ENCODE results near the gene DNAH6.
"Not testable (repeated sequence)": the region's sequence is repeated elsewhere in the genome, so short reads cannot be mapped to it uniquely, and the experiment has no call there.

Gene DNAH6

DNA sequence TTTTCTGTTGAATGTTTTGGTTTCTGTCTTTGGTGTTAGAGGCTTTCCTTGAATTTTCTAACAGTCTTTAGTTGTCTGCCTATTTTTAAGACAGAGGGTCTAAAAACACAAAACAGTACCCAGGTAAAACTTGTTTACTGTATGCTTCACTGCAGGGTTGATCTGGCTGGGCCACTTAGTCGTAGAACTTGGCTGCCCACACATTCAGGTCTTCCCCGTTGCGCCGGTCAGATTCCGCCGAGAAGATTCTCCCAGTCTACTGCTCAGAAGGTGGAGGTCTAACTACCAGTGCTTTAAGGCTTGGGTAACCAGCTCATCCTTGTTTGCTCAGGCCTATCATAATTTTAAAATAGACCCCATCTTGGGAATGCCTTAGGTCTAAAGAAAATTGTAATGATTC is 24.6 kb upstream of the DNAH6 start:
- peaks cover 1% of the 10 kb centered on the region for H3K36me3 Mint-ChIP-seq
- peaks cover 11% of the 10 kb centered on the region for H3K4me1 Mint-ChIP-seq
- H3K27ac Mint-ChIP-seq: no peak overlapping the region
- no peaks in the 10 kb centered on the region for H3K27me3 Mint-ChIP-seq
- H3K4me3 Mint-ChIP-seq: no peak overlapping the region
- no peaks in the 10 kb centered on the region for H3K9me3 Mint-ChIP-seq

DNA sequence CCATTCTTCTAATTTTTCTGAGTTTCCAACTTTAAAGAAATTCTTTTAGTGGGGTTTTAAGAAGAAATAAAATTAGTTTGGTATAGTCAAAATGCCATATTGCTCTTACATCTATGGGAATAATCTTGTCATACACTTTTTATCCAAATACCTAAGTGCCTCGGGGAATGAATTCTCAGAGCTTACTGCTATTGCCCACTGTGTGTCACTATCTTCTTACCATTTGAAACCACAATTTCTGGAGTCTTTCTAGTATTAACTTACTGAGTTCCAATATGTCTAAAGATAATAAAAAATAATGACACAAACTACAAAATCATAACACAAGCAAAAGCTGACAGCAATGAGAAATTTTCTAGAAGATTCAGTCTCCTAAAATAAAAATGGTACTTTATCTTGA is 23.7 kb upstream of the DNAH6 start:
- H3K36me3 Mint-ChIP-seq: peaks cover 1% of the 10 kb centered on the region
- no peak overlapping the region for H3K27ac Mint-ChIP-seq
- no peaks in the 10 kb centered on the region for H3K9me3 Mint-ChIP-seq
- no peak overlapping the region for H3K4me3 Mint-ChIP-seq
- no peaks in the 10 kb centered on the region for H3K27me3 Mint-ChIP-seq
- peaks cover 15% of the 10 kb centered on the region for H3K4me1 Mint-ChIP-seq

DNA sequence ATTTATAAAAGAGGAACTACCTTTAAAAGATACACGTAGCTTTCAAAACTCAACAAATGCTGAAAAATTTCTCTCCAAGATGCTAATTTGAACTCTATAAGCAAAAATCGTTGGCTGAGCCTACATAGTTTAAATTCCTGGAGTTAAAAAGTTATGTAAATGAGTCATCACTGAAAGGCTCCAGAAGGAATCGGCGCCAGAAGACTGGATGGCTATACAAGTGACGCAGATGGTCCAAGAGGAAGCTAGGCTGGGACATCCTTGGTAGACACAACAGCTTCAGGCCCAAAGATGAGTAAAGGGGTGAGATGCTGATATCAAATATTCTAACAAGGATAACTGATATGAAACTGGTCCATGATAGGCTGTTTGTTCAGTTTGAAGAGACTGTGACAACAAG is 22.8 kb upstream of the DNAH6 start:
- Mint-ChIP-seq H3K36me3 (peaks cover under 1% of the 10 kb centered on the region), H3K27me3 (no peaks in the 10 kb centered on the region), H3K4me3 (no peak overlapping the region), H3K27ac (no peak overlapping the region), H3K9me3 (no peaks in the 10 kb centered on the region), H3K4me1 (peaks cover 24% of the 10 kb centered on the region)

DNA sequence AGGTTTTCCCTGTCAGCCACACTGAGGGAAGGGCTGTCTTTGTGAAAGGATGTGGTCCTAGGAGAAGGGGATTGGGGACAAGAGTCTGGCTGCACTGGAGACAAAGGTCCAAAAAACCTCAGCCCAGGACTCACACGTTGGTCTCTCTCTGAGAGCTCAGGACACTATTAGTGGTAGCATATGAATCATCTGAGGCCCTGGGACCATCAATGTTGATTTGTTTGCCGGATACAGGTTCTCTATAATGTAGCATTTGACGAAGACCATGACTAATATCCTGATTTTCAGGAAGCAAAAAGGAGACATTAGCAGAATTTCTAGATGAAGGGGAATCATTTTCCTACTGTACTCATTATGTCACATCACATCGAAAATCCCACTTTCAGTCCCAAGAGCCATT is 22.2 kb upstream of the DNAH6 start:
- no peaks in the 10 kb centered on the region for H3K9me3 Mint-ChIP-seq
- no peak overlapping the region for H3K27ac Mint-ChIP-seq
- H3K4me1 Mint-ChIP-seq: peaks cover 27% of the 10 kb centered on the region
- H3K4me3 Mint-ChIP-seq: no peak overlapping the region
- no peaks in the 10 kb centered on the region for H3K27me3 Mint-ChIP-seq
- H3K36me3 Mint-ChIP-seq: no peaks in the 10 kb centered on the region

DNA sequence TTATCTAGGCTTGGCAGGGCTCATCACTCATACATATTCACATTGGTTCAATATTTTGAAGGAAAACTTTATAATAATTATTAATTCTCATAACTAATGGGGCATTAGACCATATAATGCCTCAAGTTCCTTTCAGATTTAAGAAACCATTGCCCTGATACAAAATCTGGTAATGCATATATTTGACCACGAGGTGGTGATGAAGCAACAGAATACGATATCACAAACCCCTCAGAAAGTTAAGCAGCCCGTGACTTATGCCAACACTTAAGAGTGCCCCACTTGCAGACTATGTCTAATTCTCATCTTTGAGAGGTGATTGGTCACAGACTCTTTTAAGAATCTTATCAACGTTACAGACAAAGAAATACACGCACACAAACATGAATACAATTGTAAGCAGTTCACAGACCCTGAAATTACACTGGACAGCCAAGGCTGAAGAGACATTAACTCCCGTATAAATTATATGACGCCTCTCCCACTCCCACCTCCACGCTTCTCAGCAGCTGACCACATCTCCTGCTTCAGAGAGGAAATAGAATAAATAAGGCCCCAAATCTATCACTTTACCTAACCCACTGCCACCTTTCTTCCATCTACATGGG is 20.7 kb upstream of the DNAH6 start:
- no peaks in the 10 kb centered on the region for H3K36me3 Mint-ChIP-seq
- H3K27me3 Mint-ChIP-seq: no peaks in the 10 kb centered on the region
- H3K27ac Mint-ChIP-seq: peak overlapping the region; percentile 77
- H3K4me1 Mint-ChIP-seq: peaks cover 26% of the 10 kb centered on the region
- peak overlapping the region; percentile 36 for H3K4me3 Mint-ChIP-seq
- H3K9me3 Mint-ChIP-seq: no peaks in the 10 kb centered on the region

DNA sequence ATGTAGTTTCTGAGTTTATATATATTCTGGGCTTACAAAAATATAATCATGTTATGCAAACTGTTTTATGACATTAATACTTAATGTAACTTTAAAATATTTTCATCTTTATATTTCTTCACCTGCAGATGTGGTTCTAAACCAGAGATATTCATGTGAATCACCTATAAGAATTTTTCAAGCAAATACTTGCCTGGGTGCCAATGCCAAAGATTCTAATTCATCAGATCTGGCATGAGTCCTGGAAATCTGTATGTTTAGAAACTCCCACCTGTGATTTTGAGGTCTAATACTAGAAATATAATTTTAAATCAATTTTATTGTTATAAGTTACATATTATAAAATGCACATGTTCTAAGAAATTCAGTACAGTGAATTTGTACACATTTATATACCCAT is 19.9 kb upstream of the DNAH6 start:
- Mint-ChIP-seq H3K9me3 (no peaks in the 10 kb centered on the region), H3K36me3 (no peaks in the 10 kb centered on the region), H3K27me3 (no peaks in the 10 kb centered on the region), H3K4me1 (peaks cover 26% of the 10 kb centered on the region), H3K27ac (no peak overlapping the region), H3K4me3 (no peak overlapping the region)

DNA sequence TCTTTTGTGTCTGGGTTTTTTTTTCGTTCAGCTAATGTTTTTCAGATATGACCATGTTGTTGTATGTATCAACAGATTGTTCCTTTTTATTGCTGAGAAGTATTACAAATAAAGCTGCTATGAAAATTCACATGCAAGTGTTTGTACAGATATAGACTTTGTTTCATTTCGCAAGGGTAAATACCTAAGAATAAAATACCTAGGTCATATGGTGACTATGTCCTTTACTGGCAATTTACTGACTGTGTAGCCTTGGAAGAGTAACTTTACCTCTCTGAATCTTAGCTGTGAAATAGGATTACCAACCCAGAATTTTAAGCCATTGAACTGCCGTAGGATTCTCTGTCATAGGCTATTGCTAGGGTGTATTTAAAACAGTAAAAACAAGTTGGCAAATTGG is 19.0 kb upstream of the DNAH6 start:
- Mint-ChIP-seq H3K4me1 (peaks cover 26% of the 10 kb centered on the region), H3K9me3 (no peaks in the 10 kb centered on the region), H3K36me3 (peaks cover 2% of the 10 kb centered on the region), H3K4me3 (no peak overlapping the region), H3K27ac (peak overlapping the region; percentile 60), H3K27me3 (no peaks in the 10 kb centered on the region)

DNA sequence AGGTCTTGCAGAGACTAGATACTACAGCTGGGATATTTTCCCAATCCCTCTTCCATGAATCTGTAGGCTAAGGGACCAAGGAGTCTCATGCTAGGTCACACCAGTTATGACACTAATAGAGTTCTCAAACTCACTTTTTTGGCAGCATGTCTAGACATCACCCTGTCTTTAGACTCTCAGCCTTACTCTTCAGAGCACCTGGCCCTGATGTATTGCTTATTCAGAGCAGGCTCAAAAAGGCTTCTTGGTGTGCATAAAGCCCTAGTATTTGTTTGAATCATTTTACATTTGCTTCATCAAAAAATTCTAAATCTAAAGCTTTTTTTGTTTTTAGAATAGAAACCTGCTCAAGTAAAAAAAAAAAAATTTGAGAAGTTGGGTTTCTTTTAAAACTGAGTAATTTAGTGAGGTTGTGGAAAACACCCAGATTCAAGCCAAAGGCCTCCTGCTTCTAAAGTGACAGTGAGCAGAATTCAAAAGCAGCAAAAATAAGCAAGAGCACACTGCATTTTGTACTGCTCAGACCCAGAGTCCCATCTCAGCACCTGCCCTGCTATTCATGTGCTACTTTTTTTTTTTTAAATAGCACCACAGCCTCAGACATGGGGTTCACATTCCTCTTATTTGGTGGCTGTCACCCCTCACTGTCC is 18.0 kb upstream of the DNAH6 start:
- no peak overlapping the region for H3K4me3 Mint-ChIP-seq
- peaks cover 26% of the 10 kb centered on the region for H3K4me1 Mint-ChIP-seq
- peak overlapping the region; percentile 20 for H3K27ac Mint-ChIP-seq
- H3K9me3 Mint-ChIP-seq: no peaks in the 10 kb centered on the region
- peaks cover 2% of the 10 kb centered on the region for H3K36me3 Mint-ChIP-seq
- H3K27me3 Mint-ChIP-seq: no peaks in the 10 kb centered on the region

DNA sequence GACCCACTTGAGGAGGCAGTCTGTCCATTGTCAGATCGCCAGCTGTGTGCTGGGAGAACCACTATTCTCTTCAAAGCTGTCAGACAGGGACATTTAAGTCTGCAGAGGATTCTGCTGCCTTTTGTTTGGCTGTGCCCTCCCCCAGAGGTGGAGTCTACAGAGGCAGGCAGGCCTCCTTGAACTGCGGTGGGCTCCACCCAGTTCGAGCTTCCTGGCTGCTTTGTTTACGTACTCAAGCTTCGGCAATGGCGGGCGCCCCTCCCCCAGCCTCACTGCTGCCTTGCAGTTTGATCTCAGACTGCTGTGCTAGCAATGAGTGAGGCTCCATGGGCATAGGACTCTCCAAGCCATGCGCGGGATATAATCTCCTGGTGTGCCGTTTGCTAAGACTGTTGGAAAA is 5.3 kb upstream of the DNAH6 start:
- H3K36me3 Mint-ChIP-seq, H3K4me1 Mint-ChIP-seq, H3K9me3 Mint-ChIP-seq, H3K27me3 Mint-ChIP-seq, H3K4me3 Mint-ChIP-seq, H3K27ac Mint-ChIP-seq: not testable (repeated sequence)

DNA sequence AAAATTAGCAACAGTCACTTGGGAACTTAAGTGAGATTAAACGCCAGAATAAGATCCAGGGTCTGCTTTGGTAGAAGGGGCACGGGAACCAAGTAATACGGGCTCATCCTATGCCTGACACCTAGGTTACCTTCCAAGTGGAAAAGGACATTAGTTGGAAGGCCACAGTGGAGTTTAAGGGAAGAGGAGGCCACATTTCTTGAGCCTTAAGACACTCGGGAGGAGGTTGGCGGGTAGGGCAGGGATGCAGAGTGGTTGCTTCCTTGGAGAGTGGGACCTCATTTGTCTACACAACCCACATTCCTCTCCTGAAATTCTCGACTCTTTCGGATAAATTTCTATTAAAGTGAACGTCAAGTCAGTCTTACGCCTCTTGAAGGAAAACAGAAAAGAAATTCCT is 510 bp upstream of the DNAH6 start:
- peaks cover 38% of the 10 kb centered on the region for H3K4me1 Mint-ChIP-seq
- peak overlapping the region; percentile 61 for H3K27ac Mint-ChIP-seq
- H3K4me3 Mint-ChIP-seq: peak overlapping the region; percentile 92
- peaks cover 6% of the 10 kb centered on the region for H3K36me3 Mint-ChIP-seq
- no peaks in the 10 kb centered on the region for H3K27me3 Mint-ChIP-seq
- peaks cover 7% of the 10 kb centered on the region for H3K9me3 Mint-ChIP-seq

DNA sequence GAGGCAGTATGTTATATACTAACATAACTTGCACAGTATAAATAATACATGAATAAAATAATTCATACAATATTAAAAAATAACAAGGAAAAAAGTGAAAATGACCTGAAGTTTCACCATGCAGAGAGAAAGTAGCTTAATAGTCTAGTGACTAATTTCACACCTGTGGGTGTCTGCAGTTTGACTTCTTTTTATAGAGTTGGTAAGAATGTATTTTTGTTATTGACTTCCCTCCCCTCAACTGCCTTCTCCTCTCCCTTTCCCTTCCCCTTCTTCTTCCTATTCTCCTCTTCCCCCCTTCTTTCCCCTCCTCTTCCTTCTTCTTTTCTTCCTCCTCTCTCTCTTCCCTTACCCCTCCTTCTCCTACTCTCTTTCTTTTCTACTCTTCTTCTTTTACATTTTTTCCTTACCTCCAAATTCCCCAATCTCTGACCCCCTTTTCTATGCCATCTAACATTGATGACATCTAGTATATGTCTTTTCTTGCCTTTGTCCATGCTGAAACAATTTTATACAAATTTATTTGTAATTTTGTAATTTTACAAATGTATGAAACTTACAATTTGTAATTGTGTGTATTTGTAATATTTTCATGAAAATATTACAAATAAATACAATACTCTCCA is 3.1 kb downstream of the DNAH6 start:
- Mint-ChIP-seq H3K27me3 (no peaks in the 10 kb centered on the region), H3K36me3 (peaks cover 2% of the 10 kb centered on the region), H3K27ac (peak overlapping the region; percentile 74), H3K4me3 (peak overlapping the region; percentile 60), H3K4me1 (peaks cover 38% of the 10 kb centered on the region), H3K9me3 (peaks cover 6% of the 10 kb centered on the region)

DNA sequence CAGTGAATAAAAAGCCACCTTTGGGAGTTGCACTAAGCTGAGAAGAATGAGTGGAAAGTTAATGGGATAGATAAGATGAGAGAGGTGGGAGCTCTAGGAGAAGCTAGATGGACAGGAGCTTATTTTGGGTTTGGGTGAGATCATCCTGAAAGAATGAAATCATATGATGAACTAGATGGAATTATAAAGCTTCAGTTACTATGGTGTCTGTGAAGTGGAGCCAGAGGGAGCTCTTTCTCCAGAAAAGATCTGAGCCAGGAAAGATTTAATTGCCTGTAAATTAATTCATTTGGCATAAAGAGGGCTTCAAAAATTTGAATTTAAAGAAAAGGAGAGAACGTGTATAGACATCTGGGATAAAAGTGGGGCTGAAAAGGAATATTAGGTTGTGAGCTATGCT is 10.3 kb downstream of the DNAH6 start:
- H3K4me3 Mint-ChIP-seq: peak overlapping the region; percentile 41
- H3K27ac Mint-ChIP-seq: peak overlapping the region; percentile 94
- peaks cover 39% of the 10 kb centered on the region for H3K4me1 Mint-ChIP-seq
- H3K9me3 Mint-ChIP-seq: peaks cover 2% of the 10 kb centered on the region
- H3K27me3 Mint-ChIP-seq: no peaks in the 10 kb centered on the region
- peaks cover 2% of the 10 kb centered on the region for H3K36me3 Mint-ChIP-seq

DNA sequence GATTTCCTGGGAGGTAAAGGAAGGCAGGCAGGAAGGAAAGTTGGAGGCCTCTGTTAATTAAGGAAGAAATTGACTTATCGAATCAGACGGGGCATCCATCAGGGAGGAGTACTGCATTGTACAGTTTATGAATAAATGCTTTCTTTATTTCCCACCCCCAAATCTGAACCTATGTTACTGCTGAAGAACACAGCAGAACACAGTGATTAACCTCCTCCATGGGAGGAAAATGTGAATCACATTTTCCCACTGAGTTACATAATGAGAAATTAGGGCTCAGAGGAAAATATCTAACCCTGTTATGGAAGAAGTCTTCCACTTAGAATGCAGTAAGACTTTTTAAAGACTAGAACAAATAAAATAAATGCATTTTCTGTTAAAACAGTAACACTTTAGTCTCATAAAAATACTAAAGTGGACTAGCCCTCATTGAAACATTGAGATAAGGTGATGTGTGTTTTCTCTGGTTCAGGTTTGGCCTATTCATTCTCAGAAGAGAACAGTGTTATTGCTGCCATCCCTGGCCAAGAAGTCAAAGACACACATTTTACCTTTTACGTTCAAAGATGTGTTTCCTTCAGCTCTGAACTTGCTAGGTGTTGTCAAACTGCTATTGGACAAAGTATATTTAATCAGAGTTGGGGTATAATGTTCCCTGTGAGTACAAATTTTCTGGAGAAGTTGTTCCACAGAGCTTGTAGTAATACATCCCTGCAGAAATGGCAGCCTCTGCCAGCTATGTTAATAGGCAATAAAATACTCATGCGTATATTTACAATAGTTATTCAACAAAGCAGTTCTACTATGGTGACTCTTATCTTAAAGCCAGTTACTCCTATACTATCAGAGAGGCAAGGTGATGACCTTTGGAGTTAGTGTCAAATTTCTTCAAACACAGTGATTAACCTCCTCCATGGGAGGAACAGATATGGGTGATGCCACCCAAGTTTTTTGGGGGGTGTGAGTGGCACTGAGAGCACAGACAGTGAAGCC is 11.1 kb downstream of the DNAH6 start:
- H3K36me3 Mint-ChIP-seq: peaks cover 2% of the 10 kb centered on the region
- peak overlapping the region; percentile 41 for H3K4me3 Mint-ChIP-seq
- H3K27me3 Mint-ChIP-seq: no peaks in the 10 kb centered on the region
- H3K27ac Mint-ChIP-seq: peak overlapping the region; percentile 94
- peaks cover 39% of the 10 kb centered on the region for H3K4me1 Mint-ChIP-seq
- no peaks in the 10 kb centered on the region for H3K9me3 Mint-ChIP-seq

DNA sequence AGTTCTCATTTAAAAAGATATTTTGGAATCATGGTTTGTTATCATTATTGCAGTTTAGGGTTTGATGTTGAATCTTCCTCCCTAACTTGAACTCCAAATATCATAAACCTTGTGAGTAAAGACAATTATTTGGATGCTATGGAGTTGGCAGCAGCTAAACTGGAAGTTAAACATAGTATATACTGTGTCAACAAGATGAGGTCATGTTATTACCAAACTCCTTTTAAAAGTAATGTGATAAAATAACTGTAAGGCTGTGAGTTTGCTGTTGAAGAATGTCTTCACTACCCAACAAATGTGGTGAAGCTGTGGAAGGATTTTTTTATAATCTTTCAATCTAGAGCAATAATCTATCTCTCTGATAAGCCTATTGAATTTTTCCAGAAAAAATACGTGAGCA is 16.0 kb downstream of the DNAH6 start:
- Mint-ChIP-seq H3K27me3 (no peaks in the 10 kb centered on the region), H3K9me3 (no peaks in the 10 kb centered on the region), H3K4me3 (no peak overlapping the region), H3K4me1 (peaks cover 33% of the 10 kb centered on the region), H3K27ac (no peak overlapping the region), H3K36me3 (no peaks in the 10 kb centered on the region)

DNA sequence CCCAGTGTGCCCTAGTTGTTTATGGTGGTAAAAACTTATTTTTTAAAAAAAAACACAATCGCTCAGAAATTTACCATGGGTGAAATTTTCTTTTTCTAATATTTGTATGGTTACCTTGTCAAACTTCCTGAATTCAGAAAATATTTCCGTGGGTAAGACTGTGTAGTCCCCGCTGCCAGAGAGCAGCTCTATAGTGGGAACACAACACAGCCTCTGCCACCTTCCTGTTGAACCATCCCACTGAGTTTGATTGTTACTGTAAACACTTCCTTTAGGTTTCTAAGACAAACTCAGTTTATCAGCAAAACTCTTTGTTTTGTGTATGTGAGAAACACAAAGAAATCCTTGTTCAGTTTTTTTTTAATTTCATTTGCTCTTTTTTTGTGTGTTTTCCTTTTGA is 17.9 kb downstream of the DNAH6 start:
- H3K4me3 Mint-ChIP-seq: no peak overlapping the region
- H3K4me1 Mint-ChIP-seq: peaks cover 28% of the 10 kb centered on the region
- no peak overlapping the region for H3K27ac Mint-ChIP-seq
- no peaks in the 10 kb centered on the region for H3K36me3 Mint-ChIP-seq
- no peaks in the 10 kb centered on the region for H3K9me3 Mint-ChIP-seq
- H3K27me3 Mint-ChIP-seq: no peaks in the 10 kb centered on the region

Measured in activated naive CD4-positive, alpha-beta T cell treated with anti-CD3 and anti-CD28 coated beads, Interleukin-2, amount 50 U/mL, for 24 hours (primary cell).